Hepatocyte (in vitro differentiated cells): Measurements from ENCODE around the gene F13A1.

ENCODE experiments used
- EZH2 ChIP-seq: fragments of 200-600 bp; sonication (generic); IDR thresholded peaks from 2 replicates; pipeline ENCODE4 v1.6.1; 2016; ENCODE audit warnings: antibody characterized with exemption, mild to moderate bottlenecking, borderline replicate concordance
- EZH2phosphoT487 ChIP-seq: fragments of 200-600 bp; sonication (generic); IDR thresholded peaks from one replicate; pipeline ENCODE4 v1.6.1; 2018; ENCODE audit warnings: antibody characterized with exemption, mild to moderate bottlenecking, low read depth, moderate library complexity; ENCODE audit not compliant: unreplicated experiment, severe bottlenecking
- TF ChIP-seq, protein P1 (sequence below): fragments of 200-600 bp; sonication (generic); IDR thresholded peaks from 2 replicates; pipeline ENCODE4 v1.5.1; 2016; ENCODE audit warnings: antibody characterized with exemption, mild to moderate bottlenecking; ENCODE audit not compliant: poor library complexity

DNA sequence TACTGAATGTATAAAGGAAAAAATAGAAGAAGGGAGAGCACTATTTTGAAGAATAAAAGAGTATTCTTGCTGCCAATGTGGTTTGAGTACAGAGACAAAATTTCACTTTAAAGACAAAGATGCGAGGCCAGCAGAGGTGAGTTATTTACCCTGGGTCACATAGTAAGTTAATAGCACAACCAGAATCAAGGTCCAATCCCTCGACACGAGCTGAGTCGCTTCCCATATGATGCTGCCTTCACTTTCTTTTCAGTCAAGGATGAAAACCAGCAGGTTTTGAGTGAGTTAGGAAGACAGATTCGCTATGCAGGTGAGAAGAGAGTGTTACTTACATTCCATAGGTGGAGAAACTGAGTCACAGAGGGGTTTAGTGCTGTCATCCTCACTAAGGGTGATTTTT is 75.8 kb downstream of the F13A1 start:
- TF ChIP-seq, protein P1, sequence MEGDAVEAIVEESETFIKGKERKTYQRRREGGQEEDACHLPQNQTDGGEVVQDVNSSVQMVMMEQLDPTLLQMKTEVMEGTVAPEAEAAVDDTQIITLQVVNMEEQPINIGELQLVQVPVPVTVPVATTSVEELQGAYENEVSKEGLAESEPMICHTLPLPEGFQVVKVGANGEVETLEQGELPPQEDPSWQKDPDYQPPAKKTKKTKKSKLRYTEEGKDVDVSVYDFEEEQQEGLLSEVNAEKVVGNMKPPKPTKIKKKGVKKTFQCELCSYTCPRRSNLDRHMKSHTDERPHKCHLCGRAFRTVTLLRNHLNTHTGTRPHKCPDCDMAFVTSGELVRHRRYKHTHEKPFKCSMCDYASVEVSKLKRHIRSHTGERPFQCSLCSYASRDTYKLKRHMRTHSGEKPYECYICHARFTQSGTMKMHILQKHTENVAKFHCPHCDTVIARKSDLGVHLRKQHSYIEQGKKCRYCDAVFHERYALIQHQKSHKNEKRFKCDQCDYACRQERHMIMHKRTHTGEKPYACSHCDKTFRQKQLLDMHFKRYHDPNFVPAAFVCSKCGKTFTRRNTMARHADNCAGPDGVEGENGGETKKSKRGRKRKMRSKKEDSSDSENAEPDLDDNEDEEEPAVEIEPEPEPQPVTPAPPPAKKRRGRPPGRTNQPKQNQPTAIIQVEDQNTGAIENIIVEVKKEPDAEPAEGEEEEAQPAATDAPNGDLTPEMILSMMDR: no peak
- no peak for TF ChIP-seq EZH2phosphoT487
- TF ChIP-seq EZH2: no peak
